Trophoblast cell (in vitro differentiated cells and primary cell): Measurements from ENCODE around the gene ASIP.
A peak's percentile ranks its signal among the peaks of the same experiment; 100 is the strongest.
"Not testable (repeated sequence)": the region's sequence is repeated elsewhere in the genome, so short reads cannot be mapped to it uniquely, and the experiment has no call there.

ENCODE experiments used
- DNase-seq, 2 donors: peaks; one replicate each; pipeline ENCODE4 v3.0.0-alpha.2; 2016
- H2AFZ ChIP-seq: 2 replicates; pipeline ENCODE4 v1.6.1; 2013; ENCODE audit warnings: low read length, moderate library complexity, mild to moderate bottlenecking; ENCODE audit not compliant: insufficient read depth, poor library complexity
- H2AK5ac ChIP-seq: 2 replicates; pipeline ENCODE4 v1.6.1; 2013; ENCODE audit warnings: mild to moderate bottlenecking, low read length
- H2BK120ac ChIP-seq: 2 replicates; pipeline ENCODE4 v1.6.1; 2013; ENCODE audit warnings: low read length, mild to moderate bottlenecking, moderate library complexity; ENCODE audit not compliant: insufficient read depth, poor library complexity
- H2BK12ac ChIP-seq: 2 replicates; pipeline ENCODE4 v1.6.1; 2013; ENCODE audit warnings: mild to moderate bottlenecking, low read length, moderate library complexity
- H2BK5ac ChIP-seq: 2 replicates; pipeline ENCODE4 v1.6.1; 2013; ENCODE audit warnings: low read length, low read depth, moderate library complexity, mild to moderate bottlenecking; ENCODE audit not compliant: poor library complexity
- H3K14ac ChIP-seq: 2 replicates; pipeline ENCODE4 v1.6.1; 2013; ENCODE audit warnings: mild to moderate bottlenecking, low read length
- H3K18ac ChIP-seq: 2 replicates; pipeline ENCODE4 v1.6.1; 2013; ENCODE audit warnings: mild to moderate bottlenecking, low read length
- H3K23ac ChIP-seq: 2 replicates; pipeline ENCODE4 v1.6.1; 2013; ENCODE audit warnings: low read length
- H3K27ac ChIP-seq: 2 replicates; pipeline ENCODE4 v1.5.1; 2013; ENCODE audit warnings: low read depth, mild to moderate bottlenecking, inconsistent platforms, low read length, moderate library complexity
- H3K27me3 ChIP-seq: 2 replicates; pipeline ENCODE4 v1.6.1; 2013; ENCODE audit warnings: inconsistent platforms, mild to moderate bottlenecking, low read length, moderate library complexity; ENCODE audit not compliant: insufficient read depth
- H3K36me3 ChIP-seq, 2 experiments: 1 replicate in 1 of 2; 2 replicates in 1 of 2; pipeline ENCODE4 v1.6.1; 2013; ENCODE audit warnings: low read length in 2 of 2, mild to moderate bottlenecking in 2 of 2, moderate library complexity in 1 of 2; ENCODE audit not compliant: insufficient read depth in 2 of 2, control insufficient read depth in 1 of 2
- H3K4ac ChIP-seq: 2 replicates; pipeline ENCODE4 v1.6.1; 2013; ENCODE audit warnings: low read depth, mild to moderate bottlenecking, low read length, moderate library complexity
- H3K4me1 ChIP-seq, 2 experiments: 1 replicate in 1 of 2; 2 replicates in 1 of 2; pipeline ENCODE4 v1.6.1; 2013; ENCODE audit warnings: low read length in 2 of 2, mild to moderate bottlenecking in 2 of 2, moderate library complexity in 1 of 2; ENCODE audit not compliant: insufficient read depth in 2 of 2, control insufficient read depth in 1 of 2
- H3K4me2 ChIP-seq: 2 replicates; pipeline ENCODE4 v1.6.1; 2013; ENCODE audit warnings: inconsistent platforms, mild to moderate bottlenecking, low read length, moderate library complexity
- H3K4me3 ChIP-seq: 2 replicates; pipeline ENCODE4 v1.5.1; 2013; ENCODE audit warnings: mild to moderate bottlenecking, low read depth, low read length, inconsistent platforms
- H3K79me1 ChIP-seq: one replicate; pipeline ENCODE4 v1.6.1; 2013; ENCODE audit warnings: low read length
- H3K79me2 ChIP-seq: 2 replicates; pipeline ENCODE4 v1.6.1; 2013; ENCODE audit warnings: low read length, mild to moderate bottlenecking; ENCODE audit not compliant: control insufficient read depth, insufficient read depth, poor library complexity
- H3K9ac ChIP-seq: 2 replicates; pipeline ENCODE4 v1.6.1; 2013; ENCODE audit warnings: mild to moderate bottlenecking, low read length
- H3K9me3 ChIP-seq: 2 replicates; pipeline ENCODE4 v1.6.1; 2013; ENCODE audit warnings: low read depth, mild to moderate bottlenecking, control low read depth, inconsistent platforms, low read length; ENCODE audit not compliant: insufficient read depth
- H4K12ac ChIP-seq: 2 replicates; pipeline ENCODE4 v1.6.1; 2013; ENCODE audit warnings: low read depth, mild to moderate bottlenecking, low read length, moderate library complexity
- H4K8ac ChIP-seq: 2 replicates; pipeline ENCODE4 v1.6.1; 2013; ENCODE audit warnings: low read depth, mild to moderate bottlenecking, low read length, moderate library complexity
- H4K91ac ChIP-seq: one replicate; pipeline ENCODE4 v1.6.1; 2013; ENCODE audit warnings: low read depth, mild to moderate bottlenecking, low read length, moderate library complexity
- WGBS: extraction: QIAGEN DNeasy Blood & Tissue Kit; methylation state at CpG from one replicate; pipeline ENCODE4 v1.1.7; 2013; ENCODE audit warnings: missing lambda C conversion rate; ENCODE audit not compliant: insufficient read length, insufficient coverage; ENCODE audit errors: extremely low coverage; 5-methylcytosine and 5-hydroxymethylcytosine counted together

Gene ASIP

GRCh38 chr20:34262488-34263288, 21.5 kb downstream of the ASIP start:
- no peaks in the 10 kb centered on the region for H3K27me3 ChIP-seq
- H3K4ac ChIP-seq = no peak overlapping the region
- no peak overlapping the region for H3K4me3 ChIP-seq
- H4K8ac ChIP-seq = no peak overlapping the region
- no peaks in the 10 kb centered on the region for H3K79me2 ChIP-seq
- no CpG with 5 or more reads among the region's 9 CpGs for WGBS
- H3K4me2 ChIP-seq = no peak overlapping the region
- H3K14ac ChIP-seq = no peak overlapping the region
- H2BK12ac ChIP-seq = no peak overlapping the region
- H2BK120ac ChIP-seq = no peak overlapping the region
- no peaks in the 10 kb centered on the region for H3K36me3 ChIP-seq
- no peaks in the 10 kb centered on the region for H3K79me1 ChIP-seq
- no peak overlapping the region for H3K18ac ChIP-seq
- no peak overlapping the region for H2AFZ ChIP-seq
- H3K4me1 ChIP-seq = peaks cover 0 to 2% of the 10 kb centered on the region in 2 experiments
- no peak overlapping the region for H4K91ac ChIP-seq
- no peak overlapping the region for H2AK5ac ChIP-seq
- no peak overlapping the region for H3K27ac ChIP-seq
- H2BK5ac ChIP-seq = no peak overlapping the region
- H3K9me3 ChIP-seq = no peaks in the 10 kb centered on the region
- H4K12ac ChIP-seq = no peak overlapping the region
- peak in 1 of 2 donors; percentile 21 for DNase-seq
- H3K9ac ChIP-seq = no peak overlapping the region
- H3K23ac ChIP-seq = no peak overlapping the region

- H3K9ac ChIP-seq, H3K9me3 ChIP-seq, H4K12ac ChIP-seq, H4K8ac ChIP-seq, H2BK120ac ChIP-seq, H2BK12ac ChIP-seq, DNase-seq, H3K79me1 ChIP-seq, H3K4me2 ChIP-seq, H3K4me1 ChIP-seq, H3K36me3 ChIP-seq, H4K91ac ChIP-seq, H3K14ac ChIP-seq, H2AFZ ChIP-seq, H3K27ac ChIP-seq, H2AK5ac ChIP-seq, H2BK5ac ChIP-seq, H3K27me3 ChIP-seq, H3K23ac ChIP-seq, H3K4ac ChIP-seq, H3K18ac ChIP-seq, H3K4me3 ChIP-seq, H3K79me2 ChIP-seq: not testable (repeated sequence)
- WGBS = no CpG with 5 or more reads among the region's 8 CpGs
Observed at GRCh38 chr20:34263468-34263867, 22.2 kb downstream of the ASIP start.

- peaks cover 0 to 2% of the 10 kb centered on the region in 2 experiments for H3K36me3 ChIP-seq
- no peaks in the 10 kb centered on the region for H3K9me3 ChIP-seq
- no peak overlapping the region for H3K18ac ChIP-seq
- H2BK120ac ChIP-seq = no peak overlapping the region
- H2BK12ac ChIP-seq = no peak overlapping the region
- no peaks in the 10 kb centered on the region for H3K27me3 ChIP-seq
- no peak overlapping the region for H3K9ac ChIP-seq
- H3K4me1 ChIP-seq = peaks cover 0 to 8% of the 10 kb centered on the region in 2 experiments
- no peak overlapping the region for H2AK5ac ChIP-seq
- no peaks in the 10 kb centered on the region for H3K79me2 ChIP-seq
- WGBS = no CpG with 5 or more reads among the region's 5 CpGs
- no peak overlapping the region for H4K12ac ChIP-seq
- no peak overlapping the region for H3K14ac ChIP-seq
- no peak overlapping the region for H2AFZ ChIP-seq
- no peak overlapping the region for H3K27ac ChIP-seq
- H4K8ac ChIP-seq = no peak overlapping the region
- no peak overlapping the region for H3K23ac ChIP-seq
- no peak overlapping the region for H3K4me3 ChIP-seq
- DNase-seq = no peak
- no peak overlapping the region for H3K4ac ChIP-seq
- no peak overlapping the region for H2BK5ac ChIP-seq
- H3K4me2 ChIP-seq = no peak overlapping the region
- no peaks in the 10 kb centered on the region for H3K79me1 ChIP-seq
- H4K91ac ChIP-seq = no peak overlapping the region
Observed at GRCh38 chr20:34264141-34264540, 22.9 kb downstream of the ASIP start.

- peaks cover 3 to 5% of the 10 kb centered on the region in 2 experiments for H3K4me1 ChIP-seq
- no peak overlapping the region for H4K8ac ChIP-seq
- no peak overlapping the region for H3K4me2 ChIP-seq
- no peaks in the 10 kb centered on the region for H3K27me3 ChIP-seq
- no peak overlapping the region for H2BK12ac ChIP-seq
- H3K27ac ChIP-seq = no peak overlapping the region
- no peak overlapping the region for H3K9ac ChIP-seq
- H4K12ac ChIP-seq = no peak overlapping the region
- no peak overlapping the region for H3K23ac ChIP-seq
- H3K79me2 ChIP-seq = peaks cover 2% of the 10 kb centered on the region
- H2AFZ ChIP-seq = no peak overlapping the region
- DNase-seq = no peak
- no peak overlapping the region for H3K4me3 ChIP-seq
- no peaks in the 10 kb centered on the region for H3K79me1 ChIP-seq
- H2BK5ac ChIP-seq = no peak overlapping the region
- H2BK120ac ChIP-seq = no peak overlapping the region
- peaks cover 0 to 2% of the 10 kb centered on the region in 2 experiments for H3K36me3 ChIP-seq
- no peak overlapping the region for H3K14ac ChIP-seq
- WGBS = no CpG with 5 or more reads among the region's 12 CpGs
- no peak overlapping the region for H3K4ac ChIP-seq
- no peak overlapping the region for H2AK5ac ChIP-seq
- no peak overlapping the region for H4K91ac ChIP-seq
- H3K18ac ChIP-seq = no peak overlapping the region
- no peaks in the 10 kb centered on the region for H3K9me3 ChIP-seq
Observed at GRCh38 chr20:34268145-34268544, 26.9 kb downstream of the ASIP start.
